Osteocyte (in vitro differentiated cells): ENCODE measurements around the gene SEC14L2. TPM values are rescaled to one million over a fixed set of nuclear protein-coding genes. Genes with fewer than 3 reads are reported as not detected.

Experiments used
- DNase-seq: peaks from one replicate; pipeline ENCODE4 v3.0.0; 2021; ENCODE audit warnings: mixed read lengths; ENCODE audit not compliant: unreplicated experiment; ENCODE audit errors: extremely low spot score
- H3K27ac Mint-ChIP-seq: one replicate; pipeline ENCODE4 v1.8.0; 2021; ENCODE audit warnings: mild to moderate bottlenecking, mixed read lengths; ENCODE audit not compliant: unreplicated experiment
- H3K27me3 Mint-ChIP-seq: one replicate; pipeline ENCODE4 v1.8.0; 2021; ENCODE audit warnings: mixed read lengths; ENCODE audit not compliant: unreplicated experiment
- H3K36me3 Mint-ChIP-seq: one replicate; pipeline ENCODE4 v1.8.0; 2021; ENCODE audit warnings: mixed read lengths; ENCODE audit not compliant: unreplicated experiment
- H3K4me1 Mint-ChIP-seq: one replicate; pipeline ENCODE4 v1.8.0; 2021; ENCODE audit warnings: mixed read lengths; ENCODE audit not compliant: unreplicated experiment
- H3K4me3 Mint-ChIP-seq: one replicate; pipeline ENCODE4 v1.8.0; 2021; ENCODE audit warnings: mild to moderate bottlenecking, moderate library complexity, mixed read lengths; ENCODE audit not compliant: unreplicated experiment
- H3K9me3 Mint-ChIP-seq: one replicate; pipeline ENCODE4 v1.8.0; 2021; ENCODE audit warnings: mixed read lengths; ENCODE audit not compliant: unreplicated experiment
- total RNA-seq: library from RNA; stranded (reverse); gene quantifications from 2 replicates; pipeline ENCODE4 v1.2.1, GENCODE V29; 2021
- TF ChIP-seq, protein P1 (sequence below): fragments of 200-600 bp; sonication (generic); IDR thresholded peaks from 2 replicates; pipeline ENCODE4 v1.5.0; 2021; ENCODE audit warnings: antibody characterized with exemption, mild to moderate bottlenecking, moderate library complexity

Gene SEC14L2
- total RNA-seq, 1 donor from 2014 or later, result 14.9 TPM

- Mint-ChIP-seq H3K36me3 (no peaks in the 10 kb centered on the region), H3K4me3 (no peak overlapping the region), H3K9me3 (no peaks in the 10 kb centered on the region), H3K4me1 (no peaks in the 10 kb centered on the region), H3K27ac (no peak overlapping the region), H3K27me3 (no peaks in the 10 kb centered on the region)
- DNase-seq, result no peak
- TF ChIP-seq, protein P1, sequence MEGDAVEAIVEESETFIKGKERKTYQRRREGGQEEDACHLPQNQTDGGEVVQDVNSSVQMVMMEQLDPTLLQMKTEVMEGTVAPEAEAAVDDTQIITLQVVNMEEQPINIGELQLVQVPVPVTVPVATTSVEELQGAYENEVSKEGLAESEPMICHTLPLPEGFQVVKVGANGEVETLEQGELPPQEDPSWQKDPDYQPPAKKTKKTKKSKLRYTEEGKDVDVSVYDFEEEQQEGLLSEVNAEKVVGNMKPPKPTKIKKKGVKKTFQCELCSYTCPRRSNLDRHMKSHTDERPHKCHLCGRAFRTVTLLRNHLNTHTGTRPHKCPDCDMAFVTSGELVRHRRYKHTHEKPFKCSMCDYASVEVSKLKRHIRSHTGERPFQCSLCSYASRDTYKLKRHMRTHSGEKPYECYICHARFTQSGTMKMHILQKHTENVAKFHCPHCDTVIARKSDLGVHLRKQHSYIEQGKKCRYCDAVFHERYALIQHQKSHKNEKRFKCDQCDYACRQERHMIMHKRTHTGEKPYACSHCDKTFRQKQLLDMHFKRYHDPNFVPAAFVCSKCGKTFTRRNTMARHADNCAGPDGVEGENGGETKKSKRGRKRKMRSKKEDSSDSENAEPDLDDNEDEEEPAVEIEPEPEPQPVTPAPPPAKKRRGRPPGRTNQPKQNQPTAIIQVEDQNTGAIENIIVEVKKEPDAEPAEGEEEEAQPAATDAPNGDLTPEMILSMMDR, result no peak
Observed at GRCh38 chr22:30371321-30371720, 25.5 kb upstream of the SEC14L2 start.

GRCh38 chr22:30371981-30372380, 24.8 kb upstream of the SEC14L2 start:
- no peaks in the 10 kb centered on the region for H3K36me3 Mint-ChIP-seq
- H3K27me3 Mint-ChIP-seq, result no peaks in the 10 kb centered on the region
- H3K9me3 Mint-ChIP-seq, result no peaks in the 10 kb centered on the region
- no peaks in the 10 kb centered on the region for H3K4me1 Mint-ChIP-seq
- no peak for DNase-seq
- TF ChIP-seq, protein P1, result no peak
- H3K27ac Mint-ChIP-seq, result no peak overlapping the region
- no peak overlapping the region for H3K4me3 Mint-ChIP-seq

DNA sequence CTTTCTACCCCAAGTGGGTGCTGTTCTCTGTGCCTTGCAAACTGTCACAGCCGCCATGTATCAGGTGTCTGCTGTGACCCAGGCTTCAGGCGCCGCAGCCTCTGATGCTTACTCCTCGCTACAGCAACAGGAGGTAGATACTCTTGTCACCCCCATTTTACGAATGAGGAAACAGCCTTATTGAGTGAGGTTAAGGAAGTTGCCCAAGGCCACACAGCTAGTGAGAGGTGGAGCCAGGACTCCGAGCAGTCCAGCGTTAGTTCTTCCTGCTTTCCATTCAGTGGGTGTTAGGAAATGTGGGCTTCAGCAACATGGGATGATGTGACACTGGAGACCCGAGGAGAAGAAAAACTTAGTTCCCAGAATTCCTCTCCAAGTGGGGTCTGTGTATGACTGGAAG, 23.9 kb upstream of the SEC14L2 start:
- TF ChIP-seq, protein P1, result no peak
- Mint-ChIP-seq H3K4me1 (no peaks in the 10 kb centered on the region), H3K36me3 (no peaks in the 10 kb centered on the region), H3K27me3 (no peaks in the 10 kb centered on the region), H3K27ac (no peak overlapping the region), H3K9me3 (no peaks in the 10 kb centered on the region), H3K4me3 (no peak overlapping the region)
- no peak for DNase-seq

DNA sequence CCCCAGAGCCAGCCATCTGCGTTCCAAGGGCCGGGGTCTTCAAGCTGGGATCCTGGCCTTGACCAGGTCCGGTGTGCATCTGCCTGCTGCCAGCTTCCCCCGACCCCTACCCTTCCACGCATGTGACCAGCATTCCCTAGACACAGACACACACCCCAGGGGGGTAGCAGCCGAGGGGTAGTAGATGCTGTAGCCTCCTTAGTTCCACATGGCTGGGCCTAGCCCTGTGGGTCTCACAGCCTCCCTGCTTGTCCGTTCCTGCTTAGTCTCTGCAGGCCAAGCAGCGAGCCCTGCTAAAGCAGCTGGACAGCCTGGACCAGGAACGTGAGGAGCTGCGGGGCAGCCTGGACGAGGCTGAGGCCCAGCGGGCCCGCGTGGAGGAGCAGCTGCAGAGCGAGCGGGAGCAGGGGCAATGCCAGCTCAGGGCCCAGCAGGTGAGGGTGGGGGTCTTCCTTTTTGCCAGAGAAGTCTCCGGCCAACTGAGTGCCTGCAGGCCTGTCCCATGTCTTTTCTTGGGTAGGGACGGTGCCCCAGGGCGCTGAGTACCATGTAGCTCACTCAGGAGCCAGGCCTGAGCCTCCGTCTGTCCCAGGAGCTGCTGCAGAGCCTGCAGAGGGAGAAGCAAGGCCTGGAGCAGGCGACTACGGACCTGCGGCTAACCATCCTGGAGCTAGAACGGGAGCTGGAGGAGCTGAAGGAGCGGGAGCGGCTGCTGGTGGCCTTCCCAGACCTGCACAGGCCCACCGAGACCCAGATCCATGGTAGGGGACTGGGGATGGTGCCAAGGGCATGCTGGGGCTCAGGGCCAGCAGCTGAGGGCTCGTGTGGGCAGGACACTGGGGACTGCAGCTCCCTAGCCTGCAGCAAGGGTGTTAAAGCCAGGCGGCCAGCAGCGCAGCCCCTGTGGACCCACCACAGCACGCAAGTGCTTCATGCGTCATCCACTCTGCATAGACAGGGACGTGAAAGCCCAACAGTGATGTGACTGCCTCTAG, 23.2 kb upstream of the SEC14L2 start:
- TF ChIP-seq, protein P1, result no peak
- DNase-seq, result peak; percentile 80
- no peaks in the 10 kb centered on the region for H3K36me3 Mint-ChIP-seq

GRCh38 chr22:30375312-30375849, 21.4 kb upstream of the SEC14L2 start:
- H3K9me3 Mint-ChIP-seq, result no peaks in the 10 kb centered on the region
- no peak overlapping the region for H3K4me3 Mint-ChIP-seq
- no peak for DNase-seq
- TF ChIP-seq, protein P1, result no peak
- H3K27me3 Mint-ChIP-seq, result no peaks in the 10 kb centered on the region
- H3K4me1 Mint-ChIP-seq, result no peaks in the 10 kb centered on the region
- H3K36me3 Mint-ChIP-seq, result peaks cover 6% of the 10 kb centered on the region
- H3K27ac Mint-ChIP-seq, result no peak overlapping the region

More for the DNA sequence above, 23.2 kb upstream of the SEC14L2 start:
- H3K27ac Mint-ChIP-seq, result no peak overlapping the region
- no peaks in the 10 kb centered on the region for H3K4me1 Mint-ChIP-seq
- H3K27me3 Mint-ChIP-seq, result no peaks in the 10 kb centered on the region
- no peak overlapping the region for H3K4me3 Mint-ChIP-seq
- H3K9me3 Mint-ChIP-seq, result no peaks in the 10 kb centered on the region
